HG03025 (cell line): Measurements from ENCODE around the gene PTBP3.
"Not testable (repeated sequence)": the region's sequence is repeated elsewhere in the genome, so short reads cannot be mapped to it uniquely, and the experiment has no call there.

Source experiments
- ATAC-seq: cut with Tn5 transposase; IDR thresholded peaks from one replicate; pipeline ENCODE4 v1.9.1; 2021; ENCODE audit warnings: mild to moderate bottlenecking, moderate library complexity; ENCODE audit not compliant: unreplicated experiment, low FRiP score

The PTBP3 gene

GRCh38 chr9:112224401-112225289, 108.8 kb downstream of the PTBP3 start:
- no peak for ATAC-seq

- peak; percentile 89 for ATAC-seq
Observed at GRCh38 chr9:112218908-112219307, 114.5 kb downstream of the PTBP3 start.

GRCh38 chr9:112212926-112213325, 120.5 kb downstream of the PTBP3 start:
- no peak for ATAC-seq

- no peak for ATAC-seq
Observed at GRCh38 chr9:112207451-112207850, 126.0 kb downstream of the PTBP3 start.

GRCh38 chr9:112203536-112203935, 129.9 kb downstream of the PTBP3 start:
- no peak for ATAC-seq

- ATAC-seq, result no peak
Observed at GRCh38 chr9:112200711-112201110, 132.7 kb downstream of the PTBP3 start.

- ATAC-seq, result no peak
Observed at GRCh38 chr9:112198646-112199045, 134.8 kb downstream of the PTBP3 start.

- no peak for ATAC-seq
Observed at GRCh38 chr9:112194969-112195431, 138.4 kb downstream of the PTBP3 start.

GRCh38 chr9:112193572-112194288, 139.7 kb downstream of the PTBP3 start:
- ATAC-seq, result no peak

- ATAC-seq, result not testable (repeated sequence)
Observed at GRCh38 chr9:112190320-112190719, 143.1 kb downstream of the PTBP3 start.

GRCh38 chr9:112188884-112189283, 144.5 kb downstream of the PTBP3 start:
- ATAC-seq, result no peak

GRCh38 chr9:112187404-112187803, 146.0 kb downstream of the PTBP3 start:
- ATAC-seq, result no peak

GRCh38 chr9:112186695-112187094, 146.7 kb downstream of the PTBP3 start:
- no peak for ATAC-seq

- ATAC-seq, result no peak
Observed at GRCh38 chr9:112184946-112185345, 148.5 kb downstream of the PTBP3 start.

- no peak for ATAC-seq
Observed at GRCh38 chr9:112184221-112184620, 149.2 kb downstream of the PTBP3 start.

- ATAC-seq, result no peak
Observed at GRCh38 chr9:112180387-112180881, 153.0 kb downstream of the PTBP3 start.

GRCh38 chr9:112179816-112180215, 153.6 kb downstream of the PTBP3 start:
- ATAC-seq, result no peak

- ATAC-seq, result no peak
Observed at GRCh38 chr9:112176524-112176923, 156.9 kb downstream of the PTBP3 start.

- ATAC-seq, result no peak
Observed at GRCh38 chr9:112175796-112176315, 157.6 kb downstream of the PTBP3 start.

- ATAC-seq, result peak; percentile 50
Observed at GRCh38 chr9:112174965-112175795, 158.2 kb downstream of the PTBP3 start, which contains the start of gene SUSD1. SUSD1 (minus strand) TSS chr9:112175297; CDS start chr9:112175235, 62 bp downstream.
